ENCODE data around the gene DCANP1.

Gene DCANP1

DNA sequence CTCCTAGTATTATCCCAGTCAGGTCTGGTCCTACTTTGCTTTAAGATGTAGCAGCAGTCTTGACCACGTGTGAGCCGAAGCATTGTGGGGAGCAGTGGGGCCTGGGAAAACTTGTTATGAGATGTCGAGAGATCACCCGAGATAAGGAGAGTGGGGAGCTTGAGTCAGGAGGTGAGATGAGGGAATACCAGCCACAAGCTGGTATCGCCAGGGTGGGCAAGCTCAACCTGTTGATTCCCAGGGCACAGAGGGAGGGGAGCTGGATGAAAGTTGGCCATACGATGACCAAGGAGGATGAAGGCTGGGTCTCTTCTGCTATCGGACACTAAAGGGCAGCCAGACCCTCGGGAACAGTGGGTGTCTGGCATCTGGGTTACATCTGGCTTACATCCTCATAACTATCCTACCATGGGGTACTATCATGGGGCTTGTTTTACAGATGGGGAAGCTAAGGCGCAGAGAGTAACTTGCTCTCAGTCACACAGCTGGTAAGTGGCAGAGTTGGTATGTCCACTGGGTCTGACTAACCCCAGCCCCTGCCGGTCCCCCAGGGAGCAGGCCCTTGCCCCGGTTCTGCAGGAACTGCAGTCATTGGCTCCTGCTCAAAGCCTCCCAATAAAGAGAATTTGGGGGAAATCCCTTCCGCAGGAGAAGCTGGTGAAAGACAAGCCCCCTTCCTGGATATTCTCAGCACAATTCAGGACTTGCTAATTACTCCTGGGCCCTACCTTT is 18.4 kb upstream of the DCANP1 start:
- no peak overlapping the region for H3K4me3 ChIP-seq (ENCODE audit: low read depth, low read length)
- no peak for TF ChIP-seq CTCF (IDR thresholded peaks at IDR 0.05; ENCODE audit: insufficient read depth, low read depth, low read length, missing control alignments)
- no peak for DNase-seq (ENCODE audit: low read depth)

- peak; percentile 87 for DNase-seq (ENCODE audit: low read depth)
- TF ChIP-seq CTCF (IDR thresholded peaks at IDR 0.05; ENCODE audit: insufficient read depth, low read depth, low read length, missing control alignments) = peak; percentile 53
- H3K4me3 ChIP-seq (ENCODE audit: low read depth, low read length) = no peak overlapping the region
These were observed 15.2 kb upstream of the DCANP1 start for GRCh38 chr5:135462304-135462703.

DNA sequence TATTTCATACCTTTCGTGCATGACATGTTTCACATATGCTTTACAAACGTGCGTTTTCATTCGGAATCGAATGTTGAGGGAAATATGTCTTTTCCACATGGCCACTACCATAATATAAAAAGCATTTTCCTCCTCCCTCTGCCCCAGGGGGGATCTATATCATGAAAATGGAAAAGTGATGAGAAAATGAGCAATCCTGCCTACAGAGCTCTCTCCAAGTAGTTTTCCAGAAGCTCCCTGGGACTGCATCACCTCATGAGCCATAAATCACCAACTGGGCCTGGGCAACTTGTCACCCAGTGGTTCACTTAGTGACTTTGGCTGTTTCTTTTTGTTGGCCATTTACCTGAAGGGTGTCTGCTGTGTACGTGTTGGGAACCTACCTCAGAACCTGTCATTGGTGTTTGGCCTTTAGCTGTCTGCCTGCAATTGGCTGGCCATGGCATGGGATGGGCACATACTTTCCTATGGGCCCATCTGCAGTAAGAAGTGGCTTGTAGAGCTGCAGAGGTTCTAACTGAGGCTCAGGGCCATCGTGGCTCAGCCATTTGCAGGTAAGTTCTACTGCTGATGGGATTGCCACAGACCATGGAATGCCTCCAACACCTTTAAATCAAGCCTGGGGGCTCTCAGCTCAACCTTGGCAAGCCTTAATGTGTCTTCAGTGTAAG is 14.5 kb upstream of the DCANP1 start:
- no peak for TF ChIP-seq CTCF (IDR thresholded peaks at IDR 0.05; ENCODE audit: insufficient read depth, low read depth, low read length, missing control alignments)
- H3K4me3 ChIP-seq (ENCODE audit: low read depth, low read length) = no peak overlapping the region
- no peak for DNase-seq (ENCODE audit: low read depth)

DNA sequence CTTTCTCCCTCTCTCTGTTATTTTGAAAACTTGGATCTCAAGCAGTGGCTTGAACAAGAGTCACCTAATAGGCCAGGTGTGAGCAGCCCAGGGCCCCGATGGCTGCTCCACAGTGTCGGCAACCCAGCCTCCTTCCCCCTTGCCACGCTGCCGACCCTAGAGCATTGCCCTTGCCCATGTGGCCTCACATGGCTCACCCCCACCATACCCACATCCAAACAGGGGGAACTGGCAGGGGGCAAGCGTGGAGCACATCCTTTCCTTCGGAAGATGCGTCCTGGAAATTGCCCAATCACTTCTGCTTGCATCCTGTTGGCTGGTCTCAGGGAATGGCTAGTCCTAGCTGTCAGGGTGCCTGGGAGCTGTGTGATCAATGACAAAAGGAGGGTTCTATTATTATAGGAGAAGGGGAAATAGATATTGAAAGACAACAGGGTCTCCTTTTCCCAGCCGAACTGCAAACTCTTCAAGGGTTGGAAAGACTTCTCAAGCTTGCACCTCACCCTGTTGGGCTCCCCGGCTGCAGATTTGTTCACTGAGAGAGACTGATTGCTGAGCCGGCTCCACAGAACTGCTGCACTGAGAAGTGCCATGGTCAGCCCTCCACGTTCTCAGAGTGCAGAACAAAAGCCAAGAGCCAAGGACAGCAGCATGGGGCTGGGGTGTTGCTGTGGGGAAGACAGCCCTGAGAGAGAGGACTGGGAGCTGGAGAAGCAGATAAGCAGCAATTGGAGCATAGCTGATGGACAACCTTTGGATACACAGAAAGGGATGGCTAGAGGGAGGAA is 13.3 kb upstream of the DCANP1 start:
- H3K4me3 ChIP-seq (ENCODE audit: low read depth, low read length) = no peak overlapping the region
- no peak for DNase-seq (ENCODE audit: low read depth)

DNA sequence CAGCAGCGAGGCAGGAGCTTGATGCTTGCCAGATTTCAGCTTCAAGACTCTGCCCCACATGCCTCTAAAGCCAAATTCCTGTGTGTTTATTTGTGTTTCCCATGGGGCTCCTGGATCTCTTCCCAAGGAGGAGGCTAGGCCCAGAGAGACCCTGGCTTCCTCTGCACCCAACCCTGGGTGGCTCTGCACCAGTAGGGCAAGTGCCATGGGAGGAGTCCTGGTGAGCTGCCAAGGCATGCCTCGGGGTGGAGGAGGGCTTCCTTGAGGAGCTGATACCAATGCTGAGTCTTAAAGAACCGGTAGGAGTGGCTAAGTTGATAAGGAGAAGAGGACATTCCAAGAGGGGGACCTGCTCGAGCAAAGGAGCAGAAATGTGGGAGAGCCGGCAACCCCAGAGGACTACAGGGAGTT is 11.8 kb upstream of the DCANP1 start:
- no peak overlapping the region for H3K4me3 ChIP-seq (ENCODE audit: low read depth, low read length)
- no peak for DNase-seq (ENCODE audit: low read depth)
- TF ChIP-seq CTCF (IDR thresholded peaks at IDR 0.05; ENCODE audit: insufficient read depth, low read depth, low read length, missing control alignments) = no peak

More for the DNA sequence above, 13.3 kb upstream of the DCANP1 start:
- no peak for TF ChIP-seq CTCF (IDR thresholded peaks at IDR 0.05; ENCODE audit: insufficient read depth, low read depth, low read length, missing control alignments)

- TF ChIP-seq CTCF (IDR thresholded peaks at IDR 0.05; ENCODE audit: insufficient read depth, low read depth, low read length, missing control alignments) = no peak
- no peak for DNase-seq (ENCODE audit: low read depth)
- no peak overlapping the region for H3K4me3 ChIP-seq (ENCODE audit: low read depth, low read length)
These were observed 11.2 kb upstream of the DCANP1 start for GRCh38 chr5:135458356-135458755.

Measured in GM12865 (cell line).